Astrocyte (in vitro differentiated cells and primary cell): Measurements from ENCODE around the gene WNT8B. TPM values are rescaled to one million over a fixed set of nuclear protein-coding genes. Genes with fewer than 3 reads are reported as not detected.
A peak's percentile ranks its signal among the peaks of the same experiment; 100 is the strongest.

Experiments
- DNase-seq: peaks from one replicate; pipeline ENCODE4 v3.0.0-alpha.2; 2010; ENCODE audit warnings: low read depth
- FAIRE-seq: peaks from 2 replicates; lab custom pipeline; 2011; peaks lifted over from hg19 to GRCh38; lab: Jason Lieb, UNC
- H2AFZ ChIP-seq: 2 replicates; pipeline ENCODE4 v1.6.0; 2012; ENCODE audit warnings: low read depth, low read length, inconsistent platforms
- H3K27ac ChIP-seq: 2 replicates; pipeline ENCODE4 v1.5.1; 2011; ENCODE audit warnings: low read depth, low read length, inconsistent platforms
- H3K27me3 ChIP-seq: 2 replicates; pipeline ENCODE4 v1.6.0; 2011; ENCODE audit warnings: low read length, inconsistent platforms; ENCODE audit not compliant: insufficient read depth
- H3K36me3 ChIP-seq: 2 replicates; pipeline ENCODE4 v1.5.1; 2011; ENCODE audit warnings: low read length, inconsistent platforms; ENCODE audit not compliant: insufficient read depth
- H3K4me1 ChIP-seq: 2 replicates; pipeline ENCODE4 v1.5.1; 2011; ENCODE audit warnings: low read length, inconsistent platforms; ENCODE audit not compliant: insufficient read depth
- H3K4me2 ChIP-seq: 2 replicates; pipeline ENCODE4 v1.6.0; 2012; ENCODE audit warnings: low read length, inconsistent platforms
- H3K4me3 ChIP-seq: 2 replicates; pipeline ENCODE4 v1.5.1; 2011; ENCODE audit warnings: low read depth, mild to moderate bottlenecking, low read length, inconsistent platforms; ENCODE audit not compliant: insufficient read depth
- H3K79me2 ChIP-seq: 2 replicates; pipeline ENCODE4 v1.6.0; 2012; ENCODE audit warnings: mild to moderate bottlenecking, low read length, inconsistent platforms; ENCODE audit not compliant: insufficient read depth
- H3K9ac ChIP-seq: 2 replicates; pipeline ENCODE4 v1.6.0; 2012; ENCODE audit warnings: mild to moderate bottlenecking, low read length, inconsistent platforms
- H3K9me3 ChIP-seq: 2 replicates; pipeline ENCODE4 v1.5.1; 2012; ENCODE audit warnings: low read depth, mild to moderate bottlenecking, low read length, inconsistent platforms; ENCODE audit not compliant: insufficient read depth
- H4K20me1 ChIP-seq: 2 replicates; pipeline ENCODE4 v1.6.0; 2012; ENCODE audit warnings: low read length, inconsistent platforms; ENCODE audit not compliant: insufficient read depth
- H3K27ac Mint-ChIP-seq: one replicate; pipeline ENCODE4 v1.8.0; 2021; ENCODE audit warnings: mild to moderate bottlenecking, mixed read lengths; ENCODE audit not compliant: unreplicated experiment
- H3K27me3 Mint-ChIP-seq: one replicate; pipeline ENCODE4 v1.8.0; 2021; ENCODE audit warnings: low read depth, mixed read lengths; ENCODE audit not compliant: unreplicated experiment
- H3K36me3 Mint-ChIP-seq: one replicate; pipeline ENCODE4 v1.8.0; 2021; ENCODE audit warnings: low read depth, mixed read lengths; ENCODE audit not compliant: unreplicated experiment
- H3K4me1 Mint-ChIP-seq: one replicate; pipeline ENCODE4 v1.8.0; 2021; ENCODE audit warnings: low read depth, mixed read lengths; ENCODE audit not compliant: unreplicated experiment
- H3K4me3 Mint-ChIP-seq: one replicate; pipeline ENCODE4 v1.8.0; 2021; ENCODE audit warnings: mild to moderate bottlenecking, moderate library complexity, mixed read lengths; ENCODE audit not compliant: unreplicated experiment
- H3K9me3 Mint-ChIP-seq: one replicate; pipeline ENCODE4 v1.8.0; 2021; ENCODE audit warnings: mild to moderate bottlenecking, mixed read lengths; ENCODE audit not compliant: unreplicated experiment
- EZH2 ChIP-seq: IDR thresholded peaks from 2 replicates; pipeline ENCODE4 v1.6.1; 2012; ENCODE audit warnings: mild to moderate bottlenecking, low read length, inconsistent platforms; ENCODE audit not compliant: insufficient read depth
- total RNA-seq: library from RNA; stranded (reverse); gene quantifications from 2 replicates; pipeline ENCODE4 v1.2.1, GENCODE V29; 2021
- TF ChIP-seq, protein P1 (sequence below): IDR thresholded peaks from 2 replicates; pipeline ENCODE4 v1.5.1; 2011; ENCODE audit warnings: low read depth, mild to moderate bottlenecking, inconsistent platforms, low read length, moderate library complexity; ENCODE audit not compliant: insufficient read depth

The WNT8B gene
- total RNA-seq, 1 donor from 2014 or later: not detected

DNA sequence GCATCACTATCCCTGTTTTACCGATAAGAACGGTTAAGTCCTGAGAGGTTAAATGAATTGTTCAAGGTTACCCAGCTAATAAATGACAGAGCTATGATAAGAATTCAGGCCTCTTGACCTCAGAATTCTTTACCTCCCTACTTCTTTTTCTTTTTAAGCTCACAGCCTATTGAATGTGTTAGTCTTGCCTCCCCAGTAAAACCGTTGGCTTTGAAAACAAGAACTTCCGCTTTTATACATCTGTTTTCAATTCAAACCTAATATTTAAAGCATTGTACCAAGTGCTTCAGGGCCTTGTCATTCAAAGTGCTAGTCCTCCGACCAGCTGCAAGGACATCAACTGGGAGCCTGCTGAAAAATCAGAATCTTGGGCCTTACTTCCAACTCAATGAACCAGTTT is 41.3 kb downstream of the WNT8B start:
- no peak overlapping the region for H3K27ac Mint-ChIP-seq
- no peak overlapping the region for H3K9ac ChIP-seq
- no peak for FAIRE-seq

DNA sequence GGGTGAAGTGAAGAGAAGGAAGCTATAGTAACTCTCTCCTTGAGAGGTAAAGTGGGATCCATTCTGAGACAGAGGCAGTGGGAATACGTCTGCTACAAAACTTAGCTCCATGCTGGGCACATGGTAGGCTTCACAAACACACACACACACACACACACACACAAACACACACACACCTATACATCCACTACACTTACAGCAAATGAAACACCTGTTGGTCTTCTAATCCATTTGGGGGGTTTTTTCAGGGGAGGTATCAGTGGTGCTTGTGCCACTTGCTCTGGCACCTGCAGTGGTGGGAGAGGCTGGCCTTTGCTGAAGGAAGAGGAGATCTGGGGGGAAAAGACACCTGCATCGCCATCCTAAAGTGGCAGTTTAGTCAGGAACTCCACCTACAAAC is 42.4 kb downstream of the WNT8B start:
- Mint-ChIP-seq H3K4me3 (no peak overlapping the region), H3K36me3 (peaks cover 19% of the 10 kb centered on the region), H3K27ac (no peak overlapping the region), H3K4me1 (peaks cover 8% of the 10 kb centered on the region), H3K27me3 (peaks cover 6% of the 10 kb centered on the region), H3K9me3 (no peaks in the 10 kb centered on the region)
- H4K20me1 ChIP-seq: no peaks in the 10 kb centered on the region
- no peak overlapping the region for H3K27ac ChIP-seq
- H3K27me3 ChIP-seq: no peaks in the 10 kb centered on the region
- no peak overlapping the region for H2AFZ ChIP-seq
- H3K36me3 ChIP-seq: no peaks in the 10 kb centered on the region
- no peaks in the 10 kb centered on the region for H3K9me3 ChIP-seq
- DNase-seq: no peak
- no peaks in the 10 kb centered on the region for H3K79me2 ChIP-seq
- no peak overlapping the region for H3K4me2 ChIP-seq
- peaks cover 24% of the 10 kb centered on the region for H3K4me1 ChIP-seq
- H3K9ac ChIP-seq: no peak overlapping the region
- FAIRE-seq: no peak
- TF ChIP-seq EZH2: no peak
- TF ChIP-seq, protein P1, sequence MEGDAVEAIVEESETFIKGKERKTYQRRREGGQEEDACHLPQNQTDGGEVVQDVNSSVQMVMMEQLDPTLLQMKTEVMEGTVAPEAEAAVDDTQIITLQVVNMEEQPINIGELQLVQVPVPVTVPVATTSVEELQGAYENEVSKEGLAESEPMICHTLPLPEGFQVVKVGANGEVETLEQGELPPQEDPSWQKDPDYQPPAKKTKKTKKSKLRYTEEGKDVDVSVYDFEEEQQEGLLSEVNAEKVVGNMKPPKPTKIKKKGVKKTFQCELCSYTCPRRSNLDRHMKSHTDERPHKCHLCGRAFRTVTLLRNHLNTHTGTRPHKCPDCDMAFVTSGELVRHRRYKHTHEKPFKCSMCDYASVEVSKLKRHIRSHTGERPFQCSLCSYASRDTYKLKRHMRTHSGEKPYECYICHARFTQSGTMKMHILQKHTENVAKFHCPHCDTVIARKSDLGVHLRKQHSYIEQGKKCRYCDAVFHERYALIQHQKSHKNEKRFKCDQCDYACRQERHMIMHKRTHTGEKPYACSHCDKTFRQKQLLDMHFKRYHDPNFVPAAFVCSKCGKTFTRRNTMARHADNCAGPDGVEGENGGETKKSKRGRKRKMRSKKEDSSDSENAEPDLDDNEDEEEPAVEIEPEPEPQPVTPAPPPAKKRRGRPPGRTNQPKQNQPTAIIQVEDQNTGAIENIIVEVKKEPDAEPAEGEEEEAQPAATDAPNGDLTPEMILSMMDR: no peak
- H3K4me3 ChIP-seq: no peak overlapping the region

More for the DNA sequence above, 41.3 kb downstream of the WNT8B start:
- H3K27ac ChIP-seq: no peak overlapping the region
- no peaks in the 10 kb centered on the region for H3K36me3 ChIP-seq
- H3K4me3 Mint-ChIP-seq: no peak overlapping the region
- peak; percentile 44 for DNase-seq
- H3K4me1 ChIP-seq: peaks cover 24% of the 10 kb centered on the region
- H3K4me1 Mint-ChIP-seq: peaks cover 8% of the 10 kb centered on the region
- no peaks in the 10 kb centered on the region for H3K9me3 Mint-ChIP-seq
- no peaks in the 10 kb centered on the region for H3K9me3 ChIP-seq
- TF ChIP-seq, protein P1: no peak
- TF ChIP-seq EZH2: no peak
- H3K27me3 ChIP-seq: no peaks in the 10 kb centered on the region
- H3K27me3 Mint-ChIP-seq: peaks cover 6% of the 10 kb centered on the region
- H2AFZ ChIP-seq: no peak overlapping the region
- no peaks in the 10 kb centered on the region for H4K20me1 ChIP-seq
- H3K4me2 ChIP-seq: peak overlapping the region; percentile 16
- H3K4me3 ChIP-seq: no peak overlapping the region
- H3K79me2 ChIP-seq: no peaks in the 10 kb centered on the region
- peaks cover 22% of the 10 kb centered on the region for H3K36me3 Mint-ChIP-seq

DNA sequence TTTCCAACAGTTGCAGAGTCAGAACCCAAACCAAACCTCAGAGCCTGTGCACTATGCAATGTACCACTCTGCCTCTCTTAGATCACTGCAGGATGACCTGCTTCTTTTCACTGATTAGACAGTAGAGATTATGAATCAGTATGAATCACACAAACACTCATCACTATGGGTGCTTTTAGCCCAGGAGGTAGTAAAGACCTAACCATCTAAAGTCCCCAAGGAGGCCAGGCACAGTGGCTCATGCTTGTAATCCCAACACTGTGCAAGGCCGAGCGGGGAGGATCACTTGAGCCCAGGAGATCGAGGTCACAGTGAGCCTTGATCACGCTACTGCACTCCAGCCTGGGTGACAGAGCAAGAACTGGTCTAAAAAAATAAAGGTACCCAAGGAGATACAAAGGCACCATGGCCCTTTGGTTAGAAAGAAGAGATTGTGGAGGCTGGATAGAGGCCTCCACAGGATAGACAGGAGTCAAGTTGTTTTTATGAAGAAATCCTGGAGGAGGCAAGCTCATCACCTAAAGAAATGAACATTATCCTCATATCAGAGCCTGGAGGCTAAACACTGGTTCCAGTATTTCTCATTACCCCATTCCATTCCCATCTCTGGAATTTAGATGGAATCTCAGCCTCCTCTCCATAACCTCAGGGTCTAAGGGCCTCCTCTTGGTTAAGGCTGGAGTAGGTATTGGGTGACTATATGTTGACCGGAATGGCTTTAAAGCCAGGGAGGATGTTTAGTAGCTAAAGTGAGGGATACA is 44.0 kb downstream of the WNT8B start:
- Histone ChIP-seq H2AFZ (no peak overlapping the region), H3K9ac (no peak overlapping the region), H3K27ac (peak overlapping the region; percentile 15), H3K4me1 (peaks cover 24% of the 10 kb centered on the region), H3K4me3 (no peak overlapping the region), H3K27me3 (no peaks in the 10 kb centered on the region), H3K36me3 (no peaks in the 10 kb centered on the region), H3K9me3 (no peaks in the 10 kb centered on the region), H4K20me1 (no peaks in the 10 kb centered on the region), H3K79me2 (no peaks in the 10 kb centered on the region), H3K4me2 (peak overlapping the region; percentile 23)
- TF ChIP-seq, protein P1: no peak
- no peak for TF ChIP-seq EZH2
- Mint-ChIP-seq H3K4me1 (peaks cover 8% of the 10 kb centered on the region), H3K9me3 (no peaks in the 10 kb centered on the region), H3K36me3 (peaks cover 14% of the 10 kb centered on the region), H3K27me3 (peaks cover 7% of the 10 kb centered on the region), H3K27ac (no peak overlapping the region), H3K4me3 (no peak overlapping the region)
- FAIRE-seq: peak; percentile 94
- DNase-seq: peak; percentile 55
